ENCODE results near the gene MRPS22.
A peak's percentile ranks its signal among the peaks of the same experiment; 100 is the strongest.
"Not testable (repeated sequence)": the region's sequence is repeated elsewhere in the genome, so short reads cannot be mapped to it uniquely, and the experiment has no call there.

MRPS22 gene

GRCh38 chr3:139312416-139312815 lies 31.4 kb upstream of the MRPS22 start:
- no peak for DNase-seq (ENCODE audit: low spot score)

GRCh38 chr3:139312959-139313358 lies 30.9 kb upstream of the MRPS22 start:
- peak; percentile 60 for DNase-seq (ENCODE audit: low spot score)

- DNase-seq (ENCODE audit: low spot score): no peak
Measured at GRCh38 chr3:139313921-139314320, 29.9 kb upstream of the MRPS22 start.

GRCh38 chr3:139317215-139317614 lies 26.6 kb upstream of the MRPS22 start:
- peak; percentile 25 for DNase-seq (ENCODE audit: low spot score)

- peak; percentile 89 for DNase-seq (ENCODE audit: low spot score)
Measured at GRCh38 chr3:139317660-139318430, 26.0 kb upstream of the MRPS22 start.

GRCh38 chr3:139318431-139318816 lies 25.4 kb upstream of the MRPS22 start:
- DNase-seq (ENCODE audit: low spot score): peak; percentile 50

- no peak for DNase-seq (ENCODE audit: low spot score)
Measured at GRCh38 chr3:139318826-139319225, 25.0 kb upstream of the MRPS22 start.

- DNase-seq (ENCODE audit: low spot score): no peak
Measured at GRCh38 chr3:139319428-139320402, 24.1 kb upstream of the MRPS22 start.

GRCh38 chr3:139320551-139321309 lies 23.1 kb upstream of the MRPS22 start:
- no peak for DNase-seq (ENCODE audit: low spot score)

- DNase-seq (ENCODE audit: low spot score): no peak
Measured at GRCh38 chr3:139322346-139322745, 21.5 kb upstream of the MRPS22 start.

GRCh38 chr3:139323146-139323545 lies 20.7 kb upstream of the MRPS22 start:
- no peak for DNase-seq (ENCODE audit: low spot score)

- DNase-seq (ENCODE audit: low spot score): no peak
Measured at GRCh38 chr3:139324456-139324855, 19.4 kb upstream of the MRPS22 start.

- DNase-seq (ENCODE audit: low spot score): no peak
Measured at GRCh38 chr3:139325551-139325950, 18.3 kb upstream of the MRPS22 start.

GRCh38 chr3:139326131-139326530 lies 17.7 kb upstream of the MRPS22 start:
- DNase-seq (ENCODE audit: low spot score): no peak

- DNase-seq (ENCODE audit: low spot score): no peak
Measured at GRCh38 chr3:139326707-139327106, 17.1 kb upstream of the MRPS22 start.

- no peak for DNase-seq (ENCODE audit: low spot score)
Measured at GRCh38 chr3:139327231-139327630, 16.6 kb upstream of the MRPS22 start.

- peak; percentile 40 for DNase-seq (ENCODE audit: low spot score)
Measured at GRCh38 chr3:139327861-139328260, 16.0 kb upstream of the MRPS22 start.

- DNase-seq (ENCODE audit: low spot score): no peak
Measured at GRCh38 chr3:139328356-139328755, 15.5 kb upstream of the MRPS22 start.

- peak; percentile 86 for DNase-seq (ENCODE audit: low spot score)
Measured at GRCh38 chr3:139329364-139329850, 14.4 kb upstream of the MRPS22 start.

- DNase-seq (ENCODE audit: low spot score): no peak
Measured at GRCh38 chr3:139332092-139332491, 11.7 kb upstream of the MRPS22 start.

GRCh38 chr3:139334675-139335074 lies 9.1 kb upstream of the MRPS22 start:
- DNase-seq (ENCODE audit: low spot score): not testable (repeated sequence)

- DNase-seq (ENCODE audit: low spot score): no peak
Measured at GRCh38 chr3:139338405-139338804, 5.4 kb upstream of the MRPS22 start.

Measured in kidney tubule cell (primary cell).